Glomerular visceral epithelial cell (primary cell): ENCODE measurements around the gene TMEM198.

Experiments used
- DNase-seq: peaks from one replicate; pipeline ENCODE4 v3.0.0-alpha.2; 2016; ENCODE audit errors: extremely low spot score

The TMEM198 gene

DNA sequence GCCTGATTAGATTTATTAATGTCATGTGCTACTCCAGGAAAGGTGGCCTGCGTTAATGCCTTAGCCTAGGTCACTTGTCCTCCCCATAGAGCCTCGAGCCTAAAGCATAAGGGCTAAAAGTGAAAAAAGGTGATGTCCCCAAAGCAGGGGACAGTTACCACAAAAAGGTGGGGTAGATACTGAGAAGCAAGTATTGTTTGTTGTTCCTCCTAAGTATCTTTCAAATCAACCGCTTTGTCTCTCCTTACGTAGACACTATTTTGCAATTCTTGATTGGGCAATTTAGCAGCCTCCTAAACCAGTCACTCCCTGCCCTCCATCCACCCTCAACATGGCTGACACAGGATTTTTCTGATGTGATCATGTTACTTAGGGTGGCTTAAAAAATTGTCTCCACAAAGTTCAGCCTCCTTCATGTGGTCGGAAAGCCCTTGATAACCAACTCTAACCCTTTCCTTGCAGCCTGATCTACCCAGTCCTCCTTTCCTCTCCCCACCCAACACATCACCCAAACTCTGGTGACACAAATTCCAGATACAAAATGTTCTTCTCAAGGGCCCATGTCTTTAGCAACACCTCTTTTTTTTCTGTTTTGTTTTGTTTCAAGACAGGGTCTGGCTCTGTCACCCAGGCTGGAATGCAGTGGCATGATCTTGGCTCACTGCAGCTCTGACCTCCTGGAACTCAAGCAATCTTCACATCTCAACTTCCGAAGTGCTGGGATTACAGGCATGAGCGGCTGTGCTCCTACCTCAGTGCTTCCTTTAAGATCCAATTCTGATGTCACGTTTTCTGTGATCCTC lies 35.2 kb downstream of the TMEM198 start:
- no peak for DNase-seq

DNA sequence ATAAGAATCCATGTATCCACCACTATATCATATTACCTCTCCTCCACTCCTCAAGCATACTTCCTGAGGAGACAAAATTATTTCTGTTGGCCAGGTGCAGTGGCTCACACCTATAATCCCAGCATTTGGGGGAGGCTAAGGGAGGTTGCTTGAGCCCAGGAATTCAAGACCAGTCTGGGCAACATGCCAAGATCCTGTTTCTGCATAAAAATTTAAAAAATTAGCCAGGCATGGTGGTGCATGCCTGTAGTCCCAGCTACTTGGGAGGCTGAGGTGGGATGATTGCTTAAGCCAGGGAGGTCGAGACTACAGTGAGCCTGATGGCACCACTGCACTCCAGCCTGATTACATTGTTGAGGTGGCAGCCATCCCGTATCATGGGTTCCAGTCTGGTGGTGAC lies 37.5 kb downstream of the TMEM198 start:
- no peak for DNase-seq

DNA sequence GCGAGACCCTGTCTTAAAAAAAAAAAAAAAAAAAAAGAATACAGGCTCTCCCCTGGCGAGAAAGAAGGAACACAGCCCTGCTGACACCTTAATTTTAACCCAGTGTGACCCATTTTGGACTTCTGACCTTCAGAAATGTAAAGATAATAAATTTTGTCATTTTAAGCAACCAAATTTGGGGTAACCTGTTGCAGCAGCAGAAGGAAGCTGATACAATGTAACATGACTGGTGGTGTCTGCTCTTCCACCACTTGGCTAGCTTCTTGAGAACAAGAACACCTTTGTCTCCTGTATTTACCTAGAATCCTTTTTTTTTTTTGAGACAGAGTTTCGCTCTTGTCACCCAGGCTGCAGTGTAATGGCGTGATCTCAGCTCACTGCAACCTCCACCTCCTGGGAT lies 47.3 kb downstream of the TMEM198 start:
- no peak for DNase-seq

DNA sequence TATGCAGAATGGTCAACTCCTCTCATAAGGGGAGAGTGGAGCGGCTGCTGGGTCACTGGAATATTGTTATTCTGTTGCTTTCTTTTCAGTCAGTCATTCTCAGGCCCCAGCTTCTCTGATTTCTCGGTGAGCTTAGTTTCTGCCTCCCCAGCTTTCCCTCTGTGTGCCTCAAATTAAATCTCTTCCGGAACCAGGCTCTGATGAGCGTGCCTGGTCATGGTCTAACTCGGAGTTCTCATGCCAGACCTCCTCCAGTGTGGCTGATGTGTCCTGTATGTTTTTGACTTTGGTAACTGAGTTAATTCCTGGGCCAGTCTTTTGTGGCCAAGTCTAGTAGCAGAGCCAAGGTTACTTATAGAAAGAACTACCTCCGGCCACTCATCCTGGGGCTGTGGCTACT lies 48.9 kb downstream of the TMEM198 start:
- no peak for DNase-seq

DNA sequence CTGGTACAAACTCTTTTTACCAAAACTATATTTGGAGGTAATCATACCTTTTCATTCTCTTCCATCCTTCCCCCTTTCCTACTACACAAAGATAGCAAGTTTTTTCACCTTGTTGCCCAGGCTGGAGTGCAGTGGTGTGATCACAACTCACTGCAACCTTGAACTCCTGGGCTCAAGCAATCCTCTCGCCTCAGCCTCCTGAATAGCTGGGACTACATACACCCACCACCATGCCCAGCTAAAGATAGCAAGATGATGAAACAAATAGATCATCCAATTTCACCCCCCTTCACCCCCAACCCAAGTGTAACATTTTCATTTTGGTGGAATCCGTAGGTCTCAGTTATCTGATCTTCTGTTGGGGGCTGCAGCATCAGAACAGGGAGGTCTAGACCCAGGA lies 49.3 kb downstream of the TMEM198 start:
- DNase-seq, result no peak

DNA sequence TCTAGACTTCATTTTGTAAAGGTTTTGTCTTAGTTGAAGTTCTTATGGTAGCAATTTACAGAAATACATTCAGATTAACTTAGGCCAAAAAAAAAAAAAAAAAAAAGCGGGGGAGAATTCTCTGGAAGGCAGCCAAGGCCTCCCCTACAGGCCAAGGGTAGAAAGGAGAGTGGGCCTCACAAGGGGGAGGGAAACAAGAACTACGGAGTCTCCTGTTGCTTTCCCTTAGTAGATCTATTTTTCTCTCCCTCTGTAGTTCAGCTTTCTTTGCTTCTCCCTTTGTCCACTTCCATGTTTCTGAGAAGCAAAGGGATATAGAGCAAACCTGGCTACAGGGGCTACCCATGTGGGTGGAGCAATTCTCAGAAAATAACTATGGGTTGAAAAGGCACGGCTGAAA lies 51.4 kb downstream of the TMEM198 start:
- DNase-seq, result peak; percentile 17

DNA sequence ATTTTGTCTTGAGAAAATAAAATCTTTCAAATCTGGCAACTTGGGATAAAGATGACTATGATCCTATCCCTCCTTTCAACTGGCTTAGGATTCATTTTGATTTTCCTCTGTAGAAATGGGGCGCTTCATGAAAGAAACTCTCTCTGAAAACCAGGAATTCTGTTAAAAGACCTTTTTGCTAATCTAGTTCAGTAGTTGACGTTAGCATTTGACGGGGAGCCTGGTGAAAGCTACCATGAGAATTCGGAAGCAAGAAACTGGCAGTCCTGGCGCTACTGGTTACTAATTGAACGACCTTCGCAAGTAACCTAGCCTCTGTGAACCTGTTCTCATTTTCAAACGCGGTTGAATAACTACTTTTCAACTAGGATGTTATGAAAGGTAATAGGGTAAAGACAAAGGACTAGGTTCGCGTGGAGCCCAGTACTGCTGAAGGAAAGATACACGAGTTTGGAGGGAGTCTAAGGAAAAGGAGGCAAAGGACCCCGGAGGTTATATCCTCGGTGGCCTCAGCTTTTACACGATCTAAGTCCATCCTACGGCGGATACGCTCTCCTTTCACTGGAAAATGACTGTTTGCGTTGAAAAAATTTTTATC lies 53.2 kb downstream of the TMEM198 start:
- no peak for DNase-seq

DNA sequence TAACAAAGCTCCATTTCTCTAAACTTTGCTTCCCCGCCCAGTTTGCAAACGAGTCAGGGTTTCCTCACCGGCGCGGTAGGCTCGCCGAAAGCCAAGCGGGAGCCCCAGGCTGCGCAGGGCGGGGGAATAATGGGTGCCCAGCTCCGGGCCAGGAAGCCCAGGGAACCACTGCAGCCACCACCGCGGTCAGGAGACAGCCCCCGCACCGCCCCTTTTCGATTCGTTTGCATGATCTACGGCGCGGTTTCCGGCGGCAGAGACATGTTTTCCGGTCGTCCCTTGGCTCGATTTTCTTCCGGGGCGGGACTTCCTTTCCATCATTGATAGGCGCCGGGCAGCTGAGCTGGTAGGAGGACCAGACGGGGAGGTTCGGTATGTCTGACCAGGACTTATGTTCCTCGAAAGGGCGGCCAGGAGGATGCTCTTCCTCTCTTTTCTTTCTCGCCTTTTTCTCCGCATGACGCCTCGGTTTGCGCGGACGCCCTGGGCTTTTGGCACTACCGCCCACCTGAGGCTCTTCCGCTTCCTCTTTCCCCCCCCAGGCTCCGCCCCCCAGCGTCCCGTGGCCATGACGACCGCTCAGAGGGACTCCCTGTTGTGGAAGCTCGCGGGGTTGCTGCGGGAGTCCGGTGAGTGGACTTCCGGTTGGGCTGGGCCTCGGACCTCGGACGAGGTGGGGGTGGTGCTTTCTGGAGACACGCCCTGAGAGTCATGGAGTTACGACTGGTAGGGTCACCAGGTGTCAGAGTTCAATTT lies 53.9 kb downstream of the TMEM198 start, which contains the start of gene STK11IP:
Gene STK11IP (plus strand): TSS at position 306 of the 756 bp plus-strand sequence. CDS start 263 bp downstream, at position 569.
- DNase-seq, result peak; percentile 98

DNA sequence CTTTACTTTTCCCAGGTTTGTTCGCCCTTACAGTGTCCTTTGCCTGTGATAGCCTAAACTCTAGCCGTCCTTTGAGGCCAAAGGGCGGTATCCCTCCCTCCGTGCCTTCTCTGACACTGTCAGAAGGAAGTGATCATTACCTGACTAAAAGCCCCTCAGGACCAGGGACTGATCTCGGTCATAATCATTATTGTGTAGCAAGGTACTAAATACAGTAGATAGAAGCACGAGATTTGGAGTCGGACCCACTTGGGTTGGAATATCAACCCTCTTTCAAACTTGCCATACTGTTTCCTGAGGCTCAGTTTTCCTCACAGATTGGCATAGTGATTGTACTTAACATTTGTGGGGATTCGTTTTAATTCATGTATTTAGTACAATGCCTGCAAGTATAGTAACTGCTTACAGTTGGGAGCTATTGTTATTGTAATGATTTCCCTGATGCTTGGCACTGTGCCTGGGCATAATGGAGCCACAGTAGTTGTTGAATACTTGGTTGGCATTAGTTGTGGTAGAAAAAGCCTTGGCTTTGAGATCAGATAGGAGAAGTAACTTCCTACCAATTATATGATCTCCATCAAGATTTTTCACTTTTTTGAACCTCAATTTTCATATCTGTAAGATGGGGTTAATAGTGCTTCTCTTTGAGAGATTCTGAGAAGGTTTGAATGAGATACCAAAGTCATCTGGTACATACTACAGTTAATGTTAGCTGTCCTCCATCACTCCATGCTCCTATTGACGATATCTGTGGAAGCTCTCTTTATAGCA lies 54.7 kb downstream of the TMEM198 start:
- DNase-seq, result no peak
